Measurements from ENCODE around the gene ANGPTL8. TPM values are rescaled to one million over a fixed set of nuclear protein-coding genes. Genes with fewer than 3 reads are reported as not detected.

The ANGPTL8 gene
- total RNA-seq, 1 experiment from 2014 or later = not detected

- no peak for TF ChIP-seq ZNF281 (CRISPR knock-in tag; IDR thresholded peaks at IDR 0.05)
- TF ChIP-seq GTF2I (CRISPR knock-in tag; conservative IDR thresholded peaks at IDR 0.05) = no peak; the same call in 1 of the 2 replicates
Observed at GRCh38 chr19:11268783-11269267, 29.4 kb downstream of the ANGPTL8 start (continued).

GRCh38 chr19:11269408-11269807, 30.0 kb downstream of the ANGPTL8 start:
- 0 out of 2 replicates have a peak overlapping the region, but pooled peaks have one; percentile 27 for H3K27ac Mint-ChIP-seq
- ChIA-PET CTCF (interaction anchor here (1.5 kb wide), 1 partner anchor 333 kb away, joined by 4 read pairs; no protein-coding TSS in a partner anchor), POLR2A (no interaction called here)
- TF ChIP-seq, protein P1, sequence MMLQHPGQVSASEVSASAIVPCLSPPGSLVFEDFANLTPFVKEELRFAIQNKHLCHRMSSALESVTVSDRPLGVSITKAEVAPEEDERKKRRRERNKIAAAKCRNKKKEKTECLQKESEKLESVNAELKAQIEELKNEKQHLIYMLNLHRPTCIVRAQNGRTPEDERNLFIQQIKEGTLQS (CRISPR knock-in tag; conservative IDR thresholded peaks at IDR 0.05) = no peak
- TF ChIP-seq, protein P2, sequence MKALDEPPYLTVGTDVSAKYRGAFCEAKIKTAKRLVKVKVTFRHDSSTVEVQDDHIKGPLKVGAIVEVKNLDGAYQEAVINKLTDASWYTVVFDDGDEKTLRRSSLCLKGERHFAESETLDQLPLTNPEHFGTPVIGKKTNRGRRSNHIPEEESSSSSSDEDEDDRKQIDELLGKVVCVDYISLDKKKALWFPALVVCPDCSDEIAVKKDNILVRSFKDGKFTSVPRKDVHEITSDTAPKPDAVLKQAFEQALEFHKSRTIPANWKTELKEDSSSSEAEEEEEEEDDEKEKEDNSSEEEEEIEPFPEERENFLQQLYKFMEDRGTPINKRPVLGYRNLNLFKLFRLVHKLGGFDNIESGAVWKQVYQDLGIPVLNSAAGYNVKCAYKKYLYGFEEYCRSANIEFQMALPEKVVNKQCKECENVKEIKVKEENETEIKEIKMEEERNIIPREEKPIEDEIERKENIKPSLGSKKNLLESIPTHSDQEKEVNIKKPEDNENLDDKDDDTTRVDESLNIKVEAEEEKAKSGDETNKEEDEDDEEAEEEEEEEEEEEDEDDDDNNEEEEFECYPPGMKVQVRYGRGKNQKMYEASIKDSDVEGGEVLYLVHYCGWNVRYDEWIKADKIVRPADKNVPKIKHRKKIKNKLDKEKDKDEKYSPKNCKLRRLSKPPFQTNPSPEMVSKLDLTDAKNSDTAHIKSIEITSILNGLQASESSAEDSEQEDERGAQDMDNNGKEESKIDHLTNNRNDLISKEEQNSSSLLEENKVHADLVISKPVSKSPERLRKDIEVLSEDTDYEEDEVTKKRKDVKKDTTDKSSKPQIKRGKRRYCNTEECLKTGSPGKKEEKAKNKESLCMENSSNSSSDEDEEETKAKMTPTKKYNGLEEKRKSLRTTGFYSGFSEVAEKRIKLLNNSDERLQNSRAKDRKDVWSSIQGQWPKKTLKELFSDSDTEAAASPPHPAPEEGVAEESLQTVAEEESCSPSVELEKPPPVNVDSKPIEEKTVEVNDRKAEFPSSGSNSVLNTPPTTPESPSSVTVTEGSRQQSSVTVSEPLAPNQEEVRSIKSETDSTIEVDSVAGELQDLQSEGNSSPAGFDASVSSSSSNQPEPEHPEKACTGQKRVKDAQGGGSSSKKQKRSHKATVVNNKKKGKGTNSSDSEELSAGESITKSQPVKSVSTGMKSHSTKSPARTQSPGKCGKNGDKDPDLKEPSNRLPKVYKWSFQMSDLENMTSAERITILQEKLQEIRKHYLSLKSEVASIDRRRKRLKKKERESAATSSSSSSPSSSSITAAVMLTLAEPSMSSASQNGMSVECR (CRISPR knock-in tag; IDR thresholded peaks at IDR 0.05; ENCODE audit: borderline replicate concordance) = no peak
- TF ChIP-seq IRF1 (CRISPR knock-in tag; IDR thresholded peaks at IDR 0.05) = no peak
- no peak for TF ChIP-seq GTF2I (CRISPR knock-in tag; conservative IDR thresholded peaks at IDR 0.05)
- TF ChIP-seq ZNF263 (CRISPR knock-in tag; IDR thresholded peaks at IDR 0.05; ENCODE audit: low read depth) = no peak
- TF ChIP-seq PREB (CRISPR knock-in tag; IDR thresholded peaks at IDR 0.05; ENCODE audit: borderline replicate concordance) = no peak
- TF ChIP-seq ZNF138 (CRISPR knock-in tag; conservative IDR thresholded peaks at IDR 0.05) = no peak
- TF ChIP-seq, protein P3, sequence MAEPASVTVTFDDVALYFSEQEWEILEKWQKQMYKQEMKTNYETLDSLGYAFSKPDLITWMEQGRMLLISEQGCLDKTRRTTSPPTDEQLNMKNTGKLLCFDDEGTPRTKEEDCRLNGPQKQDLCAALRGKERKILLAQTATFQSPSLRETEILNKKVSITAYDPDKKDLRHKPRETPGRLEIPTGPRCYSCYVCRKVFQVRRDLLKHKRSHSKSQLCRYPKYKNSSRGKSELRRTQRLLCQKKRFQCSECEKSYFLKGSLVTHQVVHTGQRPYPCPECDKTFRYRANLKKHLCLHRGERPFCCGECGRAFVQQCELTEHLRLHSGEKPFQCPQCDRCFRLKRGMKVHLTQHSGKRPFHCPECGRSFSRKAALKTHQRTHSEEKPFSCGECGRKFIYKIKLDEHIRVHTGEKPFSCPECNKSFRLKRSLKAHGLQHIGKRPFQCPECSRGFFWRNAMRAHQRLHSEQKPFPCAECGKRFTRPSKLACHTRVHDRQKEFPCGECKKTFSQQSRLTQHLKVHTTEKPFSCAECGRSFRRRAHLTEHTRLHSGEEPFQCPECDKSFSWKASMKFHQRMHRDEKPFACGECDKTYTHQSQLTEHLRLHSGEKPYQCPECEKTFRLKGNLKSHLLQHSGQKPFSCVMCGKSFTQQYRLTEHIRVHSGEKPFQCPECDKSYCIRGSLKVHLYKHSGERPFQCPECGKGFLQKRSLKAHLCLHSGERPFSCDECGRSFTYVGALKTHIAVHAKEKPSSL (CRISPR knock-in tag; conservative IDR thresholded peaks at IDR 0.05) = no peak
- no peak for TF ChIP-seq ZBTB21 (CRISPR knock-in tag; IDR thresholded peaks at IDR 0.05; ENCODE audit: borderline replicate concordance)
- no peaks in the 10 kb centered on the region for H3K9me3 Mint-ChIP-seq
- no peak for DNase-seq (ENCODE audit: low spot score)
- no peaks in the 10 kb centered on the region for H3K36me3 Mint-ChIP-seq
- no peaks in the 10 kb centered on the region for H3K27me3 Mint-ChIP-seq (ENCODE audit: low read depth)
- no peak for ATAC-seq
- H3K4me1 Mint-ChIP-seq = peaks cover 8% of the 10 kb centered on the region
- no peak overlapping the region for H3K4me3 Mint-ChIP-seq
